CD4-positive, alpha-beta T cell (primary cell): ENCODE results near the gene TSPAN31. TPM values are rescaled to one million over a fixed set of nuclear protein-coding genes. Genes with fewer than 3 reads are reported as not detected.

ENCODE experiments used
- ATAC-seq: fragments of 200-7000 bp; cut with Tn5 transposase; one replicate; pipeline ENCODE4 v1.10.0; 2022; ENCODE audit warnings: mild to moderate bottlenecking; ENCODE audit not compliant: poor library complexity
- CTCF ChIA-PET: fragments of 350-600 bp; sonication (Branson Sonifier 250); formaldehyde crosslinking; loops from one replicate; lab custom pipeline; 2021; ENCODE audit warnings: antibody characterized with exemption, inconsistent platforms; lab: Charles Lee
- POLR2A ChIA-PET: fragments of 350-600 bp; sonication (Branson Sonifier 250); formaldehyde crosslinking; loops from one replicate; lab custom pipeline; 2021; ENCODE audit warnings: antibody characterized with exemption, inconsistent platforms; lab: Charles Lee
- DNase-seq, 14 experiments: peaks; one replicate each; pipeline ENCODE4 v3.0.0-alpha.2; 2013 to 2020; ENCODE audit warnings: mixed read lengths in 2 of 14
- H3K27ac ChIP-seq, 2 donors: one replicate each; pipeline versions ENCODE4 v1.5.1 to v1.7.0; 2013; ENCODE audit warnings: low read length in 2 of 2, low read depth in 1 of 2, mild to moderate bottlenecking in 1 of 2
- H3K27me3 ChIP-seq, 2 experiments: 1 replicate in 1 of 2; 2 replicates in 1 of 2; pipeline versions ENCODE4 v1.6.1 to v1.7.0; 2013; ENCODE audit warnings: low read length in 2 of 2, control low read depth in 1 of 2, mild to moderate bottlenecking in 1 of 2, moderate library complexity in 1 of 2; ENCODE audit not compliant: insufficient read depth in 2 of 2, control insufficient read depth in 1 of 2
- H3K36me3 ChIP-seq: one replicate; pipeline ENCODE4 v1.6.1; 2013; ENCODE audit warnings: low read length, control low read depth; ENCODE audit not compliant: insufficient read depth
- H3K4me1 ChIP-seq: one replicate; pipeline ENCODE4 v1.6.1; 2013; ENCODE audit warnings: low read length, control low read depth; ENCODE audit not compliant: insufficient read depth
- H3K4me3 ChIP-seq: one replicate; pipeline ENCODE4 v1.5.1; 2013; ENCODE audit warnings: mild to moderate bottlenecking, low read length, moderate library complexity
- H3K9me3 ChIP-seq, 2 experiments: 1 replicate in 1 of 2; 2 replicates in 1 of 2; pipeline versions ENCODE4 v1.6.1 to v1.7.0; 2013; ENCODE audit warnings: low read length in 2 of 2, mild to moderate bottlenecking in 2 of 2, control low read depth in 1 of 2, moderate library complexity in 1 of 2; ENCODE audit not compliant: control insufficient read depth in 1 of 2, insufficient read depth in 1 of 2
- H3K27ac Mint-ChIP-seq: one replicate; pipeline ENCODE4 v1.8.0; 2020; ENCODE audit warnings: mixed read lengths
- H3K27me3 Mint-ChIP-seq: one replicate; pipeline ENCODE4 v1.8.0; 2021; ENCODE audit warnings: mixed read lengths
- H3K36me3 Mint-ChIP-seq: one replicate; pipeline ENCODE4 v1.8.0; 2021; ENCODE audit warnings: low read depth, mixed read lengths
- H3K4me1 Mint-ChIP-seq: one replicate; pipeline ENCODE4 v1.8.0; 2021; ENCODE audit warnings: low read depth, mixed read lengths
- H3K4me3 Mint-ChIP-seq: one replicate; pipeline ENCODE4 v1.8.0; 2020; ENCODE audit warnings: mild to moderate bottlenecking, mixed read lengths
- H3K9me3 Mint-ChIP-seq: one replicate; pipeline ENCODE4 v1.8.0; 2020; ENCODE audit warnings: mixed read lengths
- intact Hi-C, 2 experiments: fragments of 100-400 bp; cut with DNase I in 1 of 2; cut with micrococcal nuclease in 1 of 2; formaldehyde crosslinking; loops; one replicate each; pipeline versions ENCODE4 v1.15.1 to v1.9.0; 2023 to 2025; cut with DNase I, micrococcal nuclease
- total RNA-seq, 174 experiments: library from RNA in 2 of 174; stranded (reverse) in 2 of 174; gene quantifications; one replicate each; pipeline ENCODE4 v1.2.3 and lab custom pipeline; 2021 to 2026
- TF ChIP-seq, protein P1 (sequence below): fragments of 200-600 bp; IDR thresholded peaks from one replicate; pipeline ENCODE4 v1.8.0; 2022; ENCODE audit warnings: antibody characterized with exemption, mild to moderate bottlenecking

The TSPAN31 gene
- total RNA-seq, 2 experiments from 2014 or later: 10.3 to 10.7 TPM

DNA sequence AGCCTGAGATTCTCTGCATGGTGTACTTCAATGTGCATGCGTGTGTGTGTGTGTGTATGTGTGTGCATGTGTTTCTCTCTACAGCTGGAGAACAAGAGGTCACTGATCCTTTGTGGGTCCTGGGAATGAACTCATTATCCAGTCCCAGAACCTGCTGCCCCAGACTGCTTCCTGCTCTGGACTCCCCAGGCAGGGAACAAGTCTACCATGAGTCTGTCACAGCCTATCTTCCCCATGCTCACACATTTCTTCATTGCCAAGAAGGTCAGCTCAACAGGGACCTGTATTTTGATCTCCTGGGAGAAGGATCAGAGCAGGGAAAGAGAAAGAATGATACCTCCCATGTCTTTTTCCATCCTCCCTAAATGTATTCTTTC is 3.4 kb upstream of the TSPAN31 start:
- Histone ChIP-seq H3K27ac (peak overlapping the region; percentile 83 to 93), H3K4me1 (peaks cover 77% of the 10 kb centered on the region), H3K27me3 (no peaks in the 10 kb centered on the region), H3K36me3 (peaks cover 34% of the 10 kb centered on the region), H3K4me3 (peak overlapping the region; percentile 95), H3K9me3 (no peaks in the 10 kb centered on the region)
- intact Hi-C loops: loop anchor here in 1 of 2 experiments (1.0 to 5.0 kb wide), 3 partner anchors 11 to 114 kb away; partner anchors contain the start of genes CDK4 and OS9
- Mint-ChIP-seq H3K9me3 (no peaks in the 10 kb centered on the region), H3K36me3 (peaks cover 41% of the 10 kb centered on the region), H3K27ac (peak overlapping the region; percentile 94), H3K4me1 (peaks cover 68% of the 10 kb centered on the region), H3K27me3 (no peaks in the 10 kb centered on the region), H3K4me3 (peak overlapping the region; percentile 88)
- no peak for DNase-seq
- POLR2A ChIA-PET: interaction anchor here (0.8 to 2.6 kb wide), 20 partner anchors 9 to 282 kb away, joined by 3 to 26 read pairs (median 4); partner anchors contain the start of genes ATP23, B4GALNT1, CDK4 and CTDSP2
- CTCF ChIA-PET: interaction anchor here (0.9 to 2.3 kb wide), 6 partner anchors 15 to 283 kb away, joined by 3 to 12 read pairs (median 6); partner anchors contain the start of genes B4GALNT1, GLI1 and MARCHF9
- ATAC-seq: no peak
- TF ChIP-seq, protein P1, sequence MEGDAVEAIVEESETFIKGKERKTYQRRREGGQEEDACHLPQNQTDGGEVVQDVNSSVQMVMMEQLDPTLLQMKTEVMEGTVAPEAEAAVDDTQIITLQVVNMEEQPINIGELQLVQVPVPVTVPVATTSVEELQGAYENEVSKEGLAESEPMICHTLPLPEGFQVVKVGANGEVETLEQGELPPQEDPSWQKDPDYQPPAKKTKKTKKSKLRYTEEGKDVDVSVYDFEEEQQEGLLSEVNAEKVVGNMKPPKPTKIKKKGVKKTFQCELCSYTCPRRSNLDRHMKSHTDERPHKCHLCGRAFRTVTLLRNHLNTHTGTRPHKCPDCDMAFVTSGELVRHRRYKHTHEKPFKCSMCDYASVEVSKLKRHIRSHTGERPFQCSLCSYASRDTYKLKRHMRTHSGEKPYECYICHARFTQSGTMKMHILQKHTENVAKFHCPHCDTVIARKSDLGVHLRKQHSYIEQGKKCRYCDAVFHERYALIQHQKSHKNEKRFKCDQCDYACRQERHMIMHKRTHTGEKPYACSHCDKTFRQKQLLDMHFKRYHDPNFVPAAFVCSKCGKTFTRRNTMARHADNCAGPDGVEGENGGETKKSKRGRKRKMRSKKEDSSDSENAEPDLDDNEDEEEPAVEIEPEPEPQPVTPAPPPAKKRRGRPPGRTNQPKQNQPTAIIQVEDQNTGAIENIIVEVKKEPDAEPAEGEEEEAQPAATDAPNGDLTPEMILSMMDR: no peak

DNA sequence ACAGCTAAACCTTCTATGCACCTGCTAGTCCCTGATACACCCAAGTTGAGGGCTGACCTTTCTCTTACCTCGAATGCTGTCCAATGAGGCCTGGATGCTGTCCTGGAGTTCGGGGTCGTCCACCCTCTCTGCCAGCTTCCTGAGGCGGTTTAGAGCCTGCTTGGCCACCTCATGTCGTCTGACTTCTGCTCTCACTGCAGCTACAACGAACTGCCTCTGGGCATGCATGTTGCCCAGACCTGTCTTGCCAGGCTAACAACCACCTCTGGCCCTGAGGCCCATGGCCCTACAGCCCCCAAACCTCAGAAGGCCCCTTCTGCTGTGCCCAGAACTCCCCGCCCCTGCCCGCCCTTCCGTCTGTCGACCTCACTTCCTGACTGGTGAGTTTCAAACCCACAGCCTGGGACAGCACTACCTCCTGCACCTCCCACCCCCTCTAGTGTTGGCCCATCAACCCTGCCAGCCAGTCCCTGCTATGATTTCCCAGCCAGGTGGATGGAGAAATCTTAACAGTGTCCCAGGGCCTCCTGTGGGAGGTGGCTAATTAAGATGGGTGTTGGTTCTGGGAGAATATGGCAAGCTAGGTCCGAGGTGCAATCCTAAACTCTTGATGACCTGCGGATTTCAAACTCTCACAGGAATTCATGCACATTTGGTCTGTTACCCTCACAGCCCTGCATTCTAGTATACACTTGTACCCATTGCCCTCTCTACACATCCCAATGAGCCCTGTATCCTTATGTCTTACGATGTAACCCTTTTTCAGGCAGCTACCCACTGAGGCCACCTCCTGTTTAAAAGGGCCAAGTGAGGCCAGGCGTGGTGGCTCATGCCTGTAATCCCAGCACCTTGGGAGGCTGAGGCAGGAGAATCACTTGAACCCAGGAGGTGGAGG is 2.7 kb upstream of the TSPAN31 start:
- Mint-ChIP-seq H3K36me3 (peaks cover 42% of the 10 kb centered on the region), H3K4me1 (peaks cover 69% of the 10 kb centered on the region), H3K4me3 (peak overlapping the region; percentile 88), H3K27me3 (no peaks in the 10 kb centered on the region), H3K9me3 (no peaks in the 10 kb centered on the region), H3K27ac (peak overlapping the region; percentile 94)
- Histone ChIP-seq H3K27ac (peak overlapping the region; percentile 83 to 93), H3K9me3 (no peaks in the 10 kb centered on the region), H3K27me3 (no peaks in the 10 kb centered on the region), H3K4me1 (peaks cover 73% of the 10 kb centered on the region), H3K4me3 (peak overlapping the region; percentile 95), H3K36me3 (peaks cover 34% of the 10 kb centered on the region)
- intact Hi-C loops: loop anchor here (1.0 to 5.0 kb wide), 5 partner anchors 10 to 159 kb away; partner anchors contain the start of genes B4GALNT1 (in 1 of the 2), CDK4 (in 1 of the 2) and OS9 (in 1 of the 2)
- TF ChIP-seq, protein P1: peak; percentile 61
- DNase-seq (peak; percentile 63 to 93 (median 74)), ATAC-seq (peak; percentile 49)
- ChIA-PET CTCF (interaction anchor here (0.9 to 2.3 kb wide), 6 partner anchors 14 to 283 kb away, joined by 3 to 12 read pairs (median 6); partner anchors contain the start of genes B4GALNT1, GLI1 and MARCHF9), POLR2A (interaction anchor here (0.8 to 2.6 kb wide), 17 partner anchors 8 to 283 kb away, joined by 3 to 26 read pairs (median 4); partner anchors contain the start of genes ATP23, B4GALNT1, CDK4 and CTDSP2)

- Mint-ChIP-seq H3K27me3 (no peaks in the 10 kb centered on the region), H3K36me3 (peaks cover 56% of the 10 kb centered on the region), H3K4me1 (peaks cover 71% of the 10 kb centered on the region), H3K9me3 (no peaks in the 10 kb centered on the region), H3K27ac (peak overlapping the region; percentile 94), H3K4me3 (peak overlapping the region; percentile 94)
- Histone ChIP-seq H3K9me3 (no peaks in the 10 kb centered on the region), H3K4me3 (no peak overlapping the region), H3K36me3 (peaks cover 42% of the 10 kb centered on the region), H3K27me3 (no peaks in the 10 kb centered on the region), H3K27ac (peak overlapping the region; percentile 84 to 96), H3K4me1 (peaks cover 66% of the 10 kb centered on the region)
- POLR2A ChIA-PET: interaction anchor here (0.6 to 2.5 kb wide), 6 partner anchors 8 to 198 kb away, joined by 3 to 28 read pairs (median 5); partner anchors contain the start of genes ATP23, MARCHF9 and OS9
- DNase-seq: no peak
- ATAC-seq: no peak
- CTCF ChIA-PET: interaction anchor here (2.5 kb wide), 1 partner anchor 13 kb away, joined by 15 read pairs; no protein-coding TSS in a partner anchor
- intact Hi-C loops: loop anchor here (2.0 to 5.0 kb wide), 3 partner anchors 51 to 161 kb away; partner anchors contain the start of gene OS9 (in 1 of the 2)
- TF ChIP-seq, protein P1: no peak
Observed at GRCh38 chr12:57743769-57744168, 1.1 kb upstream of the TSPAN31 start.
